HAP-1 (cell line): ENCODE measurements around the gene CPA4.

Experiments used
- DNase-seq, 2 experiments: peaks; one replicate each; pipeline ENCODE4 v3.0.0-alpha.2; 2016 to 2020; ENCODE audit warnings: low spot score in 2 of 2
- H3K27me3 ChIP-seq: fragments of 250-450 bp; sonication (Bioruptor Pico); 2 replicates; pipeline ENCODE4 v1.5.1; 2020; ENCODE audit warnings: low read depth, mild to moderate bottlenecking, moderate library complexity
- H3K36me3 ChIP-seq: fragments of 250-450 bp; sonication (Bioruptor Pico); replicated peaks from 2 replicates; pipeline ENCODE4 v1.5.1; 2020; ENCODE audit warnings: mild to moderate bottlenecking
- H3K4me1 ChIP-seq: fragments of 250-450 bp; sonication (Bioruptor Pico); 2 replicates; pipeline ENCODE4 v1.5.1; 2020; ENCODE audit warnings: mild to moderate bottlenecking
- H3K4me3 ChIP-seq: fragments of 250-450 bp; sonication (Bioruptor Pico); 2 replicates; pipeline ENCODE4 v1.5.1; 2020; ENCODE audit warnings: mild to moderate bottlenecking, moderate library complexity
- H3K9me3 ChIP-seq: fragments of 250-450 bp; sonication (Bioruptor Pico); 2 replicates; pipeline ENCODE4 v1.5.1; 2020; ENCODE audit warnings: mild to moderate bottlenecking, moderate library complexity
- in situ Hi-C: fragments of 300-500 bp; cut with MboI; formaldehyde crosslinking; loops from 3 replicates; pipeline ENCODE4 v1.14.3; 2020; ENCODE audit warnings: low sequenced_read_pairs, inconsistent platforms, mixed read lengths

Gene CPA4

DNA sequence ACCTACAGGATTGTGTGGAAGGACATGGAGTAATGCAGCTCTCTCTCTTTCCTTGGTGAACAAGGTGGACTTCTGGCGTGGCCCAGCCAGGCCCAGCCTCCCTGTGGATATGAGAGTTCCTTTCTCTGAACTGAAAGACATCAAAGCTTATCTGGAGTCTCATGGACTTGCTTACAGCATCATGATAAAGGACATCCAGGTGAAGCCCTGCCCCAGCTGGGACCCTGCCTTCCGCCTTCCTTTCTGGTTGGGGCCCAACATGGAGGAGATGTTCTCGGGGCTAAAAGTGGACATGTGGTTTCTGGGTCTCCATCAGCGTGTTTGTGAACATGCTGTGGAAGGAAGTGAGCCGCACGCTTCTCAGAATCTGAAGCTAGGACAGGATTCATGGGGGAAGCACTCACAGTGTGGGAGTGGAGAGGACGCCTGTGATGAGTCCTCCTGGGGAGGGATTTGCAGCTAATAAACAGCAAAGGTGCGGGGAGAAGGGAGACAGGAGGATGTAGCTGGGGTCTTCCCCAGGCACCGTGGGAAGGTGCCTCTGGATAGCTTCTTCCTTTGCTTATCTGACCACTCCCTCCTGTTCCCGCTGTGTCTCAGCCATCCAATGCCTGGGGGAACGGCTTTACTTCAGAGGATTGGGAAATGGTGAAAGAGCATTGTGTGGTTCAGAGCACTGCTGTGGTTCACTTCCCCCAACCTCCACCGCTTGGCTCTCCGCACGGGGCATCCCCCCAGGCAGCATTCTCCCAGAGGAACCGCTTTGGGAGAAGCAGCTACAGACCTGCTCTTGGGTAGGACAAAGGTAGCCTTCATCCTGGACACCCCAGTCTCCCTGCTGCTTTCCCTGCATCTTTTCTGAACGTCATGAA lies 57.2 kb downstream of the CPA4 start:
- no peaks in the 10 kb centered on the region for H3K27me3 ChIP-seq
- DNase-seq: no peak
- in situ Hi-C loops: no loop called here
- H3K36me3 ChIP-seq: no peaks in the 10 kb centered on the region
- H3K4me3 ChIP-seq: no peak overlapping the region
- H3K4me1 ChIP-seq: peaks cover 4% of the 10 kb centered on the region
- H3K9me3 ChIP-seq: no peaks in the 10 kb centered on the region

DNA sequence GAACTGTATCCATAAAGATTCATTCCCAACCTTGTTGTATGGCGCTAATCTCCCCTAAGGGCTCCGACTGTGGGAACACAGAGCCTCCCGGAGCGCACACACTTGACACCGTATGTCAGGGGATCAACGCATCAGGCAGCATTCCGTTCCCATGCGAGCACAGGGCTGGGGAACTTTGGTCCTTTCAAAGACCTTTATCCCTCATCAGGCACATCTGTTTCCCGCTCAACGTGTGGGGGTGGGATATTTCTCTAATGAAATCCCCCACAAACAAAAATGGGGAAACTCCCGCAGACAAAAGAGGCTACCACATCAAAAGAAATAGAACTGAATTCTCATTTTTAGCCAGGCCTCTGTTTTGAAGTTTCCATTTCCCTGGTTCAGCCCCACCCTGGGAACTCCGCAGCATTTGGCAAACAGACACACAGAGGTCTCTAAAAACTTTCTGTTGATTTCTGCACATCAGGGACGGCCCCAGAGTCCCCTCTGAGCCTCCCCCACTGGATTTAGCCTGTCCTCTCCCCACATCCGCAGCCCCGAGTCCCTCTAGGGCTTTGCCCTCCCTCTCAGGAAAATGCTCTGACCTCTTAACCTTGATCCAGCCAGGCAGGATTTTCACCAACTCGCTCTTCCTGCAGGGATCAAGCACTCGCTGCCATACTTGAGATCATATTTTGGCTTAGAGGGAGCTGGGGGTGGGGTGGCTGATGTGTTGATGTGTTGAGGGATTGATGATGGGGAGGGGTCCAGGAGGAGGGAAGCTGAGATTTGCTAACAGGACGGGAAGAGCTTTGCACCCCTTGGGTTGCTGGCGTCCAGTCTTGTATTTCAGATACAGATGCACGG lies 58.2 kb downstream of the CPA4 start:
- Histone ChIP-seq H3K4me1 (no peaks in the 10 kb centered on the region), H3K36me3 (no peaks in the 10 kb centered on the region), H3K4me3 (no peak overlapping the region), H3K9me3 (no peaks in the 10 kb centered on the region), H3K27me3 (no peaks in the 10 kb centered on the region)
- DNase-seq: no peak
- in situ Hi-C loops: no loop called here

DNA sequence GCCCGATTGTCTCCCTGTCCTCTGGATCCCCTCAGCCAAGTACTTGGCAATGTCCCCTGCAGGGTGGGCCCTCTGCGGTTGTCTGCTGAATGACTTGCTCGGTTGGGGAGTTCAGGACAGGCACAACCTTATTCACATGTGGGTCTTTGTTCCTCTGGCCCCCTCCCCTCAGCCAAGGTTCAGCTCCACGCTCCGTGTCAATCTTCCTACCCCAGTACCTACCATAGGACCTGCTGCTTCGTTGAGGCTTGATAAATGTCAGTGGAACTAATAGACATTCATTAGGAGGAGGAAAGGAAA lies 58.8 kb downstream of the CPA4 start:
- Histone ChIP-seq H3K4me1 (no peaks in the 10 kb centered on the region), H3K4me3 (no peak overlapping the region), H3K27me3 (no peaks in the 10 kb centered on the region), H3K36me3 (no peaks in the 10 kb centered on the region), H3K9me3 (no peaks in the 10 kb centered on the region)
- in situ Hi-C loops: no loop called here
- DNase-seq: no peak

DNA sequence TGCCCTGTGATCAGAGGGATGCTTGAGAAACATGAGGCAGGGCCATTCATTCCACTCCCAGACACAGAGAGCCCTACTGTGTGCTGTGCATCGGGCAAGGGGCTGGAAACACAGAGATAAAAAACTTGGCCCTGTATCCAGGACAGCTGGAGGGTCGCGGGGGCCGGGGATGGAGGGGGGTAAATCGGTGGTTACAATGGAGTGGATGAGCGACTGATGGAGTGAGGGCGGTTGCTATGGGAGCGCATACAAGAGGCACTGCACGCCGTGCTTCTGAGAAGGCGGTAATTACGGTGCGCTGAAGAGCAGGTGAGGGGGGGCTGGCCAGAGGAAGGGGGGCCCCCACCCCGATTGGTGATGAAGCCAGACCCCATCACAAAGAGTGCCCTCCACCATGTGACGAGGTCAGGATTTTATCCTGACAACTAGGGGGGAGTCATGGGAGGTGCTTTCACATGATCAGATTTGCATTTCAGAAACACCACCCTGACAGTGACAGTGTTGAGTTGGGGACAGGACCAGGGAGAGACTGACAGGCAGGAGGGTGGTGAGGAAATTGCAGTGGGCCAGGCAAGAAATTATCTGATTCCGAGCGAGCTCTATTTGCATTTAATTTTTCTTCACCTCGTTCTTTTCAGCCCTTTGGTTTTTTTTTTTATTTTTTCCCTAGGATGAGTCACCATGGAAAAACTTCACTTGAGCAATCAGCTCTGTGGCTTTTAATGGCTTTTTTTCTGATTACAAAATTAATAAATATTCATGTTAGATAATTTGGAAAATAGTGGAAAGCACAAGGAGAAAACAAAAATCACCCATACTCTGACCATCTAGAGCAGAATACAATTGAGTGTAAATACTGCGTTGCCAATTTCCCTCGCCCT lies 59.5 kb downstream of the CPA4 start:
- in situ Hi-C loops: no loop called here
- Histone ChIP-seq H3K36me3 (no peaks in the 10 kb centered on the region), H3K9me3 (no peaks in the 10 kb centered on the region), H3K4me1 (no peaks in the 10 kb centered on the region), H3K4me3 (no peak overlapping the region), H3K27me3 (no peaks in the 10 kb centered on the region)
- no peak for DNase-seq

DNA sequence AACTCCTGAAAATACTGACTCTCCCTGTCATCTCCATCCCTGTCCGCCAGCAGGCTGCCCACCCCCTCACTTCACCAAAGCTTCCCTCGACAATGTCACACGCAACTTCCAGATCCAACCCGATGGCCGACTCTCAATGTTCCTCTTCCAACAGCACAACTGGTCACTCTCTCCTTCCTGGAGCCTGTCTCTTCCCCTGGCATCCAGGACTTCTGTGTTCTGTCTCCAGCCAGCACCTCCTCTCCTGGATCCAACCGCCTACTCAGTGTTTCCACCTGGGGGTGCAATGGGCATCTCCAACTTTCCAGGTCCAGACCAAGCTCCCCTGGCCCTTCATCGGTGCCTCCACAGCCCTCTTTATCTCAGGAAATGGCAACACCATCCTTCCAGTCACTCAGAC lies 60.2 kb downstream of the CPA4 start:
- Histone ChIP-seq H3K9me3 (no peaks in the 10 kb centered on the region), H3K4me3 (no peak overlapping the region), H3K4me1 (no peaks in the 10 kb centered on the region), H3K27me3 (no peaks in the 10 kb centered on the region), H3K36me3 (no peaks in the 10 kb centered on the region)
- no peak for DNase-seq
- in situ Hi-C loops: no loop called here

DNA sequence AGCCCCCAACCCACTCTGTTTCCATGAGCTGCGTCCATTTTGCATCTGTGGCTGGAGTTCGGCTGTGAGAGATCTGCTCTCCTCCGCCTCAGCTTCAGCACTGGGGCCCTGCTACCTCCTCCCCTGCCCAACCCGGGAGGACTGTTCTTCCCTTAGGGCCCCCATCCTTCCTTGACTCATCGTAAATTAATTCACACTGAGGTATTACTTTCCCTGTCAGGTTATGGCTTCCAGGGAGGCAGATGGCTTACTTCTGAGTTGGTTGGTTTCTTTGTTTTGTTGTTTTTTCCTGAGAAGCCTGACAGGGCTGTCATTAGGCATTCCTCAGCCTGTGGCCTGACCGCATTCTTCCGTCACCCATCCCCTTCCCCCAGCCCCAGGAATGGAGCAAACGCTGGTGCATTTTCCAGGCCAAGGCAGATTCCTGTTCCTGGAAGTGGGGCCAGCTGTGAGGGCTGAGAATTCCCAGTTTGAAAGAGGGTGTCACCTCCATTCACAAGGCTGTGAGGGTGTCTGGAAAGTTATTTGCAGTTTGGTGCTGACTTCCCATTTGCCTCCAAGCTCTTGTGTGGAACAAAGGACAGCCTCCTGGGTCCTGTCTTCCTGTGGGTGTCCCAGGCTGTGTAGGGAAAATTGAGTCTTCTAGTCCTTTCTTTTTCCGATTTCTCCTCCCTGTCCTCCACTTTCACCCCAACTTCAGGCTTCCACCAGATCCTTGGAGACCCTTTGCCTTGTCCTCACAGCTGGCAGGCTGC lies 63.3 kb downstream of the CPA4 start:
- DNase-seq: peak in 1 of 2 experiments; percentile 51
- H3K4me3 ChIP-seq: no peak overlapping the region
- H3K4me1 ChIP-seq: no peaks in the 10 kb centered on the region

DNA sequence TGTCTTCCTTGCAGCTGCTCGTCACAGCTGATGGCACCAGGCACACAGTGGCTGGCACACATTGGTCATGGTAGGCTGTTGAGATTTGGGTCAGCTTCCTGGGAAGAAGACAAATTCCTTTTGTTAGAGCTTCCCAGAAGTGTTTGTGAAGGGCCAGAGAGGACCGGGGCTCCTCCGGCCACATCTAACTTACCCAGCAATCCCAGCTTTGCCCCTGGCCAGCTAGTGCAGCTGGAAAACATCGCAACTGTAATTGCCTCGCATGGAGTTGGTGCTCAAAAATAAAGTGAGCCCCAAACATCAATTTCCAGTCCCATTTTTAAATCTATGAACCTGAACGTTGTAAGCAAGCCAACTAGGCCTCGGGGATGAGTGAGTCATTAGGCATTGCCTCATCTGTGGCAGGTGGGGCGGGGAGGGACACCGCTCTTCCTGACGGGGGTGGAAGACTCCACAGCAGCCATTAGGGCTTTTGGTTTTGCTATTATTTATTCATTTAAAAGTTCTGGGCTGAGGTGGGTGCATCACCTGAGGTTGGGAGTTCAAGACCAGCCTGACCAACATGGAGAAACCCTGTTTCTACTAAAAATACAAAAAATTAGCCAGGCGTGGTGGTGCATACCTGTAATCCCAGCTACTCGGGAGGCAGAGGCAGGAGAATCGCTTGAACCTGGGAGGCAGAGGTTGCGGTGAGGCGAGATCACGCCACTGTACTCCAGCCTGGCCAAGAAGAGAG lies 64.1 kb downstream of the CPA4 start:
- H3K9me3 ChIP-seq: 0 out of 2 replicates have a peak, but pooled peaks cover 3% of the 10 kb centered on the region
- no peaks in the 10 kb centered on the region for H3K36me3 ChIP-seq
- no peaks in the 10 kb centered on the region for H3K27me3 ChIP-seq
- no peak overlapping the region for H3K4me3 ChIP-seq
- in situ Hi-C loops: no loop called here
- DNase-seq: no peak
- no peaks in the 10 kb centered on the region for H3K4me1 ChIP-seq

More for the DNA sequence above, 63.3 kb downstream of the CPA4 start:
- in situ Hi-C loops: no loop called here
- H3K36me3 ChIP-seq: no peaks in the 10 kb centered on the region
- H3K27me3 ChIP-seq: no peaks in the 10 kb centered on the region
- 0 out of 2 replicates have a peak, but pooled peaks cover 3% of the 10 kb centered on the region for H3K9me3 ChIP-seq

DNA sequence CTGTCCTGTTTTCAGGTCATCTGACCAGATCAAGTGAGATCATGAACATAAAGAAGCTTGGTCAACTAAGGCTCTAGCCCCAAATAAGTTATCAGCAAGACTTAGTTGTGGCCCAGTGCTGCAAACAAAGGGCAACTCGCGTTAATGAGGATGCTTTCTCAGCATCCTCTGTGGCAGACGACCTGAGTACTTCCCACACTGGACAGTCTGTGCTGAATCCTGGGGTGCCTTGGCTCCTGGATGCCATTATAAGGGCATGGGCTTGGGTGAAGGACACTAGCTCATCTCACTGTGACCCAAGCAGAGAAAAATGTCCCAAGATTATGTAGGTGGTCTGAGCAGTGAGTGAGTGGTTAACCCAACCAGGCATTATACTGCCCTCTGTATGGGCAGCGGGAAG lies 65.5 kb downstream of the CPA4 start:
- 0 out of 2 replicates have a peak, but pooled peaks cover 3% of the 10 kb centered on the region for H3K9me3 ChIP-seq
- no peak for DNase-seq
- no peaks in the 10 kb centered on the region for H3K4me1 ChIP-seq
- H3K27me3 ChIP-seq: no peaks in the 10 kb centered on the region
- H3K36me3 ChIP-seq: no peaks in the 10 kb centered on the region
- H3K4me3 ChIP-seq: no peak overlapping the region
- in situ Hi-C loops: no loop called here

DNA sequence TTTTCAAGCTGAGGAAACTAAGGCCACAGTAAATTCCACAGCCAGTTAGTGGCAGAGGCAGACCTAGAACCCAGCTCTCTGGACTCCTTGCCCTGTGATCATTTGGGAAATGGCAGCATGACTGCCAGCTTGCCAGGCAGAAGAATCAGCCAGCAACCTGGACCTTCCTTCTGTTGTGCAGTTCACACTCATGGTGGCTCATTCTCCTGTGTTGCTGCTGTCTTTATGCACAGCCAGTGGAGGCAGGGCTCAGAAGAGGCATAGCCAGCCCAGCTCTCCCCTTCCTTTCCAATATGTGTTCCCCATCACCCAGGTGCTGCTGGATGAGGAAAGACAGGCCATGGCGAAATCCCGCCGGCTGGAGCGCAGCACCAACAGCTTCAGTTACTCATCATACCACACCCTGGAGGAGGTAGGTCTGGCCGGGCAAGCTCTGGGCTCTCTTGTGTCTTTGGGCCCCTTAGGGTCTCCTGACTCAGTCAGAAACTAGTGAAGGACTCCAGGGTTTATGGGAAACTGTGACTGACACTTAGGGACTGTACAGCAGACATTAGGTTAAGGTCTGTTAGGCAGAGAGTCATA lies 66.4 kb downstream of the CPA4 start:
- H3K4me1 ChIP-seq: no peaks in the 10 kb centered on the region
- H3K36me3 ChIP-seq: no peaks in the 10 kb centered on the region
- H3K27me3 ChIP-seq: no peaks in the 10 kb centered on the region
- 0 out of 2 replicates have a peak, but pooled peaks cover 3% of the 10 kb centered on the region for H3K9me3 ChIP-seq
- DNase-seq: no peak
- no peak overlapping the region for H3K4me3 ChIP-seq
- in situ Hi-C loops: no loop called here

DNA sequence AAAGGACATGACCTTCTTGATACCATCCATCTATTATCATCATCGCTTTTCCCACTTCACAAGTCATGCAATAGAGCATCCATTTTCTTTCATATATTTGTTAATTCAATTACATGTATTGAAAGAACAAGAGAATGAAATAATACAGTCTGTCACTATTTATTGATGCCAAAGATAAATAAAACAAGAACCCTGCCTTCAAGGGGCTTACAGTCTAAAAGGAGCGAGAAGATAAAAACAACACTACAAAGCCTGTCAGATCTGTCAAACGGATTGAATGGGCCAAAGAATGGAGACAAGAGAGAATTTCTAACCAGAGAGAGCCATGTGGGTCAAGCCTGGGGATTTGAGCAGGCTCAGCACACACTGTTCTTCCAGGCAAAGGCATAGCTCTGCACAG lies 67.6 kb downstream of the CPA4 start:
- no peaks in the 10 kb centered on the region for H3K4me1 ChIP-seq
- no peak overlapping the region for H3K4me3 ChIP-seq
- 0 out of 2 replicates have a peak, but pooled peaks cover 3% of the 10 kb centered on the region for H3K9me3 ChIP-seq
- H3K27me3 ChIP-seq: no peaks in the 10 kb centered on the region
- in situ Hi-C loops: no loop called here
- no peak for DNase-seq
- H3K36me3 ChIP-seq: no peaks in the 10 kb centered on the region

DNA sequence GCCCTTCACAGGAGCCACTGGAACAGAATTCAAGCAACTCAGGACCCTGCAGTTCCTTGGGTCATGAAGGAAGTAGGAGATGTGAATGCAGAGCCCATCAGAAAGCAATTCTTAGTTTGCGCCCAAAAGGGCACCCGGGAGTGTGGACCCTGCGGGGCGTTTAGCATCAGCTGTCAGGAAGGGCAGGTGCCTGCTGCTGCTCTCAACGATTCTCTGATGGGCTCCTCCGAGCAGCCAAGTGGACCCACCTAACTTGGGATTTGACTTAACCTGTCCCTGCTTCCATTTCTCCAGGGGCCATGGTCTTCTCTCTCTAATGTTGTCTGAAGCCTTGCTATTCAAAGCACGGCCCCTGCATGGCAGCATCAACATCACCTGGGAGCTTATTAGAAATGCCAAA lies 68.7 kb downstream of the CPA4 start:
- H3K4me3 ChIP-seq: no peak overlapping the region
- 0 out of 2 replicates have a peak, but pooled peaks cover 3% of the 10 kb centered on the region for H3K9me3 ChIP-seq
- H3K27me3 ChIP-seq: no peaks in the 10 kb centered on the region
- no peaks in the 10 kb centered on the region for H3K36me3 ChIP-seq
- no peak for DNase-seq
- in situ Hi-C loops: no loop called here
- no peaks in the 10 kb centered on the region for H3K4me1 ChIP-seq

DNA sequence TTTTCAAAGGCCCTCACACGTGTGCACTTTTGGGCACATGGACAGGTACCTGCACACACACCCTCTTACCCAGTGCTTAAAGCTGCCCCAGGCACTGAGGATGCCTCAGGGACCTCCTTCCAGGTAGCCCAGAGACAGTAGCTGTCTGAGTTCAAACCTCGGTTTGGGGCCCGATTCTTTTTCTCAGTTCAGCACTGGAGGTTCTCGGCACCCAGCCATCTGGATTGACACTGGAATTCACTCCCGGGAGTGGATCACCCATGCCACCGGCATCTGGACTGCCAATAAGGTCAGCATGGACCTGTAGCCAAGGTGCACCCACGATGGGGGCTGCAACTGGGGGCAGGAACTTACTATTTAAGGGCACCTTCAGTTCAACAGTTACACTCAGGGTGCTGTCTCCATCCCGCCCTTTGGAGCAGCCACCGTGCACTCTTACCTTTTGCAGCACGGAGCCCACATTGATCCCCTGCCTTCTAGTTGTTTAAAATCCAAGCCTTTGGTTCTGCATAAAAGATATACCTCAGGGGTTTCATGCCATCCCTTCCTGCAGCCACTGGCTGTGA lies 69.4 kb downstream of the CPA4 start:
- Histone ChIP-seq H3K4me3 (no peak overlapping the region), H3K4me1 (no peaks in the 10 kb centered on the region), H3K36me3 (no peaks in the 10 kb centered on the region), H3K27me3 (no peaks in the 10 kb centered on the region), H3K9me3 (0 out of 2 replicates have a peak, but pooled peaks cover 3% of the 10 kb centered on the region)
- no peak for DNase-seq
- in situ Hi-C loops: no loop called here
